ENCODE results near the gene PCBP4. TPM values are rescaled to one million over a fixed set of nuclear protein-coding genes. Genes with fewer than 3 reads are reported as not detected.

Gene PCBP4
- total RNA-seq, 1 donor from 2014 or later: 30.5 TPM

DNA sequence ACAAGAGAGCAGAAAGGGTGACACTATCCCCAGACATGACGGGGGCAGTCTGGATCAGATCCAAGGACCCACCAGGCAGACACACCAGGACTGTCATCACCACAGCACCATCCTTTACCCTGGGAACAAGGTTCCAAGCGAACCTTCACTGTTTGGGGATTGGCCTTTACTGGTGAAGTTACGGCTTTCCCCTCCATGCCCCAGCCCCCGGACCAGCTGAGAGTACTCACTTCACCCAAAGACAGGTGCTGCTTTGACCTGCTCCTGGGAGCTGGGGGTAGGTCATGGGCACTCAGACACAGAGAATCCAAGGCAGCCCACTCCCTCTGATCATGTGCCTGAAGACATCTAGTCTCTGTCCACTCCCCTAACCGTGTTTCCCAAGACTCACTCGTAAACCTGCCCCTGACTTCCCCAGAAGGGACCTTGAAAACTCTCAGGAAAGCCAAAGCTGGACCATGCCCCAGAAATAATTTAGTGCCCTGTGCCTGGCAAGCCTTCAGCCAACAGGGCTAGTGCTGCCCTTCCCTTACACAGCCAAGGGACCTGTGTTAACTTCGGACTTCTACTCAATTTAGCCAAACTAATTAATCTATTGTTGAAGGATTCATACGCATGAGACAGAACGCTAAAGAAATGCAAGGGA, 28.4 kb downstream of the PCBP4 start:
- no peak for TF ChIP-seq EZH2 (IDR thresholded peaks at IDR 0.05)
- H4K20me1 ChIP-seq (ENCODE audit: low read depth): peaks cover 16% of the 10 kb centered on the region
- no peak overlapping the region for H3K9ac ChIP-seq
- no peaks in the 10 kb centered on the region for H3K36me3 ChIP-seq
- H3K4me3 ChIP-seq: no peak overlapping the region
- Mint-ChIP-seq H3K27me3 (ENCODE audit: insufficient read depth, low read depth) (peaks cover 9% of the 10 kb centered on the region), H3K27ac (peak overlapping the region; percentile 82), H3K36me3 (peaks cover 6% of the 10 kb centered on the region), H3K4me3 (peak overlapping the region; percentile 8), H3K9me3 (no peaks in the 10 kb centered on the region), H3K4me1 (peaks cover 13% of the 10 kb centered on the region)
- H3F3A ChIP-seq (ENCODE audit: low read depth): no peaks in the 10 kb centered on the region
- H3K79me2 ChIP-seq (ENCODE audit: low read depth): peaks cover 25% of the 10 kb centered on the region
- H3K27me3 ChIP-seq: peaks cover 7% of the 10 kb centered on the region
- no peak overlapping the region for H2AFZ ChIP-seq (replicated peaks)
- peaks cover 12% of the 10 kb centered on the region for H3K4me1 ChIP-seq
- H3K4me2 ChIP-seq: no peak overlapping the region
- no peak for DNase-seq (ENCODE audit: low spot score)
- H3K9me3 ChIP-seq (ENCODE audit: low read depth): no peaks in the 10 kb centered on the region
- H3K27ac ChIP-seq: no peak overlapping the region

DNA sequence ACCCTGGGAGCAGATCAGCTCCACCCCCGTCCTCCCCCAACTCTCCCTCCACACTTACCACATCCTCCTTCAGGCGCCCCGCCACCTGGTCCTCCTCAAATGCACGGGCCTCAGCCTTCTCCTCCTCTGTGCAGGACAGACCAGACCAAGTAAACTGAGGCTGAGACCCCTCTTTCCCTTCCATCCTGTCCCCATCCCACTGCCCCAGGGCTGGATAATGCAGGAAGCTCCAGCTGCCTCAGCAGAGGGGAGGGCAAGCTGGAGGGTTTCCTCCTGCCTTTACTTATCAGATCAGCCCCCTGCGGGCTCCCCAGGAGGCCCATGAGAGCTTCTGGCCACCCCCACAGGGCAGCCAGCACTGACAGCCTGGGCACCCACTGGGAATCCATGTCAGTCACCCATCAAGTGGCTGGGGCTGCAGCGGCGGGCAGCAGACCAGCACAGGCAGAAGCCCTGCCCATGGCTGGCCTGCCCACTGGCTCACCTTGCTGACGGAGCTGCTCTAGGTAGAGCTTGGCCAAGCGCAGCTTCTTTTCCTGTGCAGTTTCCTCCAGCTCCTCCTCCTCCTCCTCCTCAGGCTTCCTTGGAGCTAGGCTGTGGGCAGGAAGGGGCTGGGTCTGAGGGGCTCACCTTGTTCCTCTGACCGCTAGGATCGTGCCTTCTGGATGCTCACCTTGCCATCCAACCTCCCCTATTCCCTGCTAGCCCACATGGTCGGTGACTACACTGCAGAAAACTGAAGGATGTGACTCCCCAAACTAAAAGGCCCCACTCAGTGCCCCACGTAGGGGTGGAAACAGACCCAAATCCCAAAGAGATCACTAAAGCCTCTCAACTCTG, 29.4 kb downstream of the PCBP4 start:
- no peak overlapping the region for H2AFZ ChIP-seq (replicated peaks)

DNA sequence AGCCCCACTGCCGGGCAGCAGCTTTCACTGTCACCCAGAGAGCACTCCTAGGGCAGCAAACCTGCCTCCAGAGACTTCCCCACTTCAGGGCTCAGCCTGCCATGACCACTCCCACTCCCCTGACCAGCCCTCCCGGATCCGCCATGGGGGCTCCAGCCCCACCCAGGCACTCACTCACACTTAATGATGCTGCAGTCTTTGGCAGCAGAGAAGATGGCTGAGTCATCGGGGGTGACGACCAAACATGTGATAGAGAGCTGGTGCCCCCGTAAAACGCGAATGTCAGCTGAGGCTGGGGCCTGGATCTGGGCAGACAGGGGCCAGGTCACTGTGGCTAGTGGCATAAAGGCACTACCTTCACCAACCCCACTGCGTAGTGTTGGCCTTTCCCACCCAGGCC, 30.2 kb downstream of the PCBP4 start:
- Histone ChIP-seq H2AFZ (replicated peaks) (no peak overlapping the region), H3K79me2 (ENCODE audit: low read depth) (peaks cover 25% of the 10 kb centered on the region), H3K27ac (no peak overlapping the region), H3K4me1 (peaks cover 10% of the 10 kb centered on the region), H3K36me3 (no peaks in the 10 kb centered on the region), H3K27me3 (no peaks in the 10 kb centered on the region), H3K9me3 (ENCODE audit: low read depth) (no peaks in the 10 kb centered on the region), H4K20me1 (ENCODE audit: low read depth) (peaks cover 16% of the 10 kb centered on the region), H3K4me3 (no peak overlapping the region), H3F3A (ENCODE audit: low read depth) (no peaks in the 10 kb centered on the region), H3K4me2 (no peak overlapping the region), H3K9ac (no peak overlapping the region)
- H3K4me3 Mint-ChIP-seq: no peak overlapping the region
- peaks cover 13% of the 10 kb centered on the region for H3K4me1 Mint-ChIP-seq
- peaks cover 6% of the 10 kb centered on the region for H3K27me3 Mint-ChIP-seq (ENCODE audit: insufficient read depth, low read depth)
- peaks cover 7% of the 10 kb centered on the region for H3K36me3 Mint-ChIP-seq
- DNase-seq (ENCODE audit: low spot score): no peak
- no peak overlapping the region for H3K27ac Mint-ChIP-seq
- H3K9me3 Mint-ChIP-seq: no peaks in the 10 kb centered on the region
- TF ChIP-seq EZH2 (IDR thresholded peaks at IDR 0.05) (no peak), EZH2phosphoT487 (IDR thresholded peaks at IDR 0.05) (no peak)
- TF ChIP-seq, protein P1, sequence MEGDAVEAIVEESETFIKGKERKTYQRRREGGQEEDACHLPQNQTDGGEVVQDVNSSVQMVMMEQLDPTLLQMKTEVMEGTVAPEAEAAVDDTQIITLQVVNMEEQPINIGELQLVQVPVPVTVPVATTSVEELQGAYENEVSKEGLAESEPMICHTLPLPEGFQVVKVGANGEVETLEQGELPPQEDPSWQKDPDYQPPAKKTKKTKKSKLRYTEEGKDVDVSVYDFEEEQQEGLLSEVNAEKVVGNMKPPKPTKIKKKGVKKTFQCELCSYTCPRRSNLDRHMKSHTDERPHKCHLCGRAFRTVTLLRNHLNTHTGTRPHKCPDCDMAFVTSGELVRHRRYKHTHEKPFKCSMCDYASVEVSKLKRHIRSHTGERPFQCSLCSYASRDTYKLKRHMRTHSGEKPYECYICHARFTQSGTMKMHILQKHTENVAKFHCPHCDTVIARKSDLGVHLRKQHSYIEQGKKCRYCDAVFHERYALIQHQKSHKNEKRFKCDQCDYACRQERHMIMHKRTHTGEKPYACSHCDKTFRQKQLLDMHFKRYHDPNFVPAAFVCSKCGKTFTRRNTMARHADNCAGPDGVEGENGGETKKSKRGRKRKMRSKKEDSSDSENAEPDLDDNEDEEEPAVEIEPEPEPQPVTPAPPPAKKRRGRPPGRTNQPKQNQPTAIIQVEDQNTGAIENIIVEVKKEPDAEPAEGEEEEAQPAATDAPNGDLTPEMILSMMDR (IDR thresholded peaks at IDR 0.05): no peak

More for the DNA sequence above, 29.4 kb downstream of the PCBP4 start:
- Histone ChIP-seq H3K27me3 (peaks cover under 1% of the 10 kb centered on the region), H3K9me3 (ENCODE audit: low read depth) (no peaks in the 10 kb centered on the region), H3K4me1 (peaks cover 12% of the 10 kb centered on the region), H3K4me2 (no peak overlapping the region), H3K27ac (no peak overlapping the region), H3K79me2 (ENCODE audit: low read depth) (peaks cover 25% of the 10 kb centered on the region), H4K20me1 (ENCODE audit: low read depth) (peaks cover 16% of the 10 kb centered on the region), H3K9ac (no peak overlapping the region), H3K4me3 (no peak overlapping the region), H3F3A (ENCODE audit: low read depth) (no peaks in the 10 kb centered on the region), H3K36me3 (no peaks in the 10 kb centered on the region)
- H3K36me3 Mint-ChIP-seq: peaks cover 7% of the 10 kb centered on the region
- H3K4me3 Mint-ChIP-seq: no peak overlapping the region
- H3K4me1 Mint-ChIP-seq: peaks cover 13% of the 10 kb centered on the region
- H3K9me3 Mint-ChIP-seq: no peaks in the 10 kb centered on the region
- DNase-seq (ENCODE audit: low spot score): no peak
- no peak overlapping the region for H3K27ac Mint-ChIP-seq
- TF ChIP-seq EZH2 (IDR thresholded peaks at IDR 0.05) (no peak), EZH2phosphoT487 (IDR thresholded peaks at IDR 0.05) (no peak)
- TF ChIP-seq, protein P1 (IDR thresholded peaks at IDR 0.05): no peak
- peaks cover 6% of the 10 kb centered on the region for H3K27me3 Mint-ChIP-seq (ENCODE audit: insufficient read depth, low read depth)

Data from neural progenitor cell (in vitro differentiated cells).